HEK293 (cell line): ENCODE measurements around the gene AMBRA1.

Source experiments
- KLF10 ChIP-seq: fragments of 450-650 bp; IDR thresholded peaks from 2 replicates; pipeline ENCODE4 v1.5.1; 2018; ENCODE audit warnings: missing biosample characterization, mild to moderate bottlenecking, missing genetic modification characterization
- SCRT2 ChIP-seq: fragments of 450-650 bp; formaldehyde crosslinking; IDR thresholded peaks from 2 replicates; pipeline ENCODE4 v1.5.1; 2016; ENCODE audit warnings: missing biosample characterization, missing genetic modification characterization
- WT1 ChIP-seq: fragments of 450-650 bp; formaldehyde crosslinking; IDR thresholded peaks from 2 replicates; pipeline ENCODE4 v1.5.1; 2016; ENCODE audit warnings: missing biosample characterization, missing genetic modification characterization
- YY1 ChIP-seq: fragments of 450-650 bp; formaldehyde crosslinking; IDR thresholded peaks from 2 replicates; pipeline ENCODE4 v1.5.1; 2018; ENCODE audit warnings: missing biosample characterization, missing genetic modification characterization
- ZBTB1 ChIP-seq: fragments of 450-650 bp; formaldehyde crosslinking; IDR thresholded peaks from 2 replicates; pipeline ENCODE4 v1.5.1; 2016; ENCODE audit warnings: missing biosample characterization, missing genetic modification characterization
- ZNF335 ChIP-seq: fragments of 450-650 bp; formaldehyde crosslinking; conservative IDR thresholded peaks from 2 replicates; pipeline ENCODE4 v1.5.1; 2016; ENCODE audit warnings: missing biosample characterization, missing genetic modification characterization
- ZNF555 ChIP-seq: fragments of 450-650 bp; formaldehyde crosslinking; conservative IDR thresholded peaks from 2 replicates; pipeline ENCODE4 v1.5.1; 2017; ENCODE audit warnings: missing biosample characterization, mild to moderate bottlenecking, missing genetic modification characterization, inconsistent platforms
- ZNF660 ChIP-seq: fragments of 450-650 bp; IDR thresholded peaks from 2 replicates; pipeline ENCODE4 v1.5.1; 2018; ENCODE audit warnings: missing biosample characterization, mild to moderate bottlenecking, missing genetic modification characterization
- ZNF830 ChIP-seq: fragments of 450-650 bp; IDR thresholded peaks from 2 replicates; pipeline ENCODE4 v1.5.0; 2018; ENCODE audit warnings: missing biosample characterization, missing genetic modification characterization, low read depth, mild to moderate bottlenecking, moderate library complexity
- ZSCAN30 ChIP-seq: fragments of 450-650 bp; IDR thresholded peaks from 2 replicates; pipeline ENCODE4 v1.5.1; 2018; ENCODE audit warnings: missing biosample characterization, mild to moderate bottlenecking, missing genetic modification characterization, moderate library complexity
- TF ChIP-seq, protein P1 (sequence below): fragments of 450-650 bp; formaldehyde crosslinking; IDR thresholded peaks from 2 replicates; pipeline ENCODE4 v1.5.1; 2016; ENCODE audit warnings: missing biosample characterization, missing genetic modification characterization
- TF ChIP-seq, protein P2 (sequence below): fragments of 450-650 bp; formaldehyde crosslinking; IDR thresholded peaks from 2 replicates; pipeline ENCODE4 v1.5.1; 2016; ENCODE audit warnings: missing biosample characterization, missing genetic modification characterization, low read depth
- TF ChIP-seq, protein P3 (sequence below): fragments of 450-650 bp; formaldehyde crosslinking; IDR thresholded peaks from 2 replicates; pipeline ENCODE4 v1.5.1; 2016; ENCODE audit warnings: missing biosample characterization, missing genetic modification characterization

DNA sequence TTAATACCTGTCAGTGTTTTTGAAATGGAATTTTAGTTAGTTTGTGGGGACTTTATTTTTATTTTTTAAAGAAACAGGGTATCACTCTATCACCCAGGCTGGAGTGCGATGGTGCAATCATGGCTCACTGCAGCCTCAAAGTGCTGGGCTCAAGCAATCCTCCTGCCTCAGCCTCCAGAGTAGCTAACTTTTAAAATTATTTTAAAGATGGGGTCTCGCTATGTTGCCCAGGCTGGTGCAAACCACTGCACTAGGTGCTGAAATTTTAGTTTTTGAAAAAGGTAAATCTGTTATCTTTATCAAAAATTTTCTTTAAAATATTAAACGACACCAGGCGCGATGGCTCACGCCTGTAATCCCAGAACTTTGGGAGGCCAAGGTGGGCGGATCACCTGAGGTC is 42.6 kb downstream of the AMBRA1 start:
- no peak for TF ChIP-seq ZSCAN30 (tag by site-specific recombination)
- no peak for TF ChIP-seq SCRT2 (tag by site-specific recombination)
- no peak for TF ChIP-seq WT1
- TF ChIP-seq, protein P1, sequence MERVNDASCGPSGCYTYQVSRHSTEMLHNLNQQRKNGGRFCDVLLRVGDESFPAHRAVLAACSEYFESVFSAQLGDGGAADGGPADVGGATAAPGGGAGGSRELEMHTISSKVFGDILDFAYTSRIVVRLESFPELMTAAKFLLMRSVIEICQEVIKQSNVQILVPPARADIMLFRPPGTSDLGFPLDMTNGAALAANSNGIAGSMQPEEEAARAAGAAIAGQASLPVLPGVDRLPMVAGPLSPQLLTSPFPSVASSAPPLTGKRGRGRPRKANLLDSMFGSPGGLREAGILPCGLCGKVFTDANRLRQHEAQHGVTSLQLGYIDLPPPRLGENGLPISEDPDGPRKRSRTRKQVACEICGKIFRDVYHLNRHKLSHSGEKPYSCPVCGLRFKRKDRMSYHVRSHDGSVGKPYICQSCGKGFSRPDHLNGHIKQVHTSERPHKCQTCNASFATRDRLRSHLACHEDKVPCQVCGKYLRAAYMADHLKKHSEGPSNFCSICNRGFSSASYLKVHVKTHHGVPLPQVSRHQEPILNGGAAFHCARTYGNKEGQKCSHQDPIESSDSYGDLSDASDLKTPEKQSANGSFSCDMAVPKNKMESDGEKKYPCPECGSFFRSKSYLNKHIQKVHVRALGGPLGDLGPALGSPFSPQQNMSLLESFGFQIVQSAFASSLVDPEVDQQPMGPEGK (tag by site-specific recombination): no peak
- TF ChIP-seq, protein P2, sequence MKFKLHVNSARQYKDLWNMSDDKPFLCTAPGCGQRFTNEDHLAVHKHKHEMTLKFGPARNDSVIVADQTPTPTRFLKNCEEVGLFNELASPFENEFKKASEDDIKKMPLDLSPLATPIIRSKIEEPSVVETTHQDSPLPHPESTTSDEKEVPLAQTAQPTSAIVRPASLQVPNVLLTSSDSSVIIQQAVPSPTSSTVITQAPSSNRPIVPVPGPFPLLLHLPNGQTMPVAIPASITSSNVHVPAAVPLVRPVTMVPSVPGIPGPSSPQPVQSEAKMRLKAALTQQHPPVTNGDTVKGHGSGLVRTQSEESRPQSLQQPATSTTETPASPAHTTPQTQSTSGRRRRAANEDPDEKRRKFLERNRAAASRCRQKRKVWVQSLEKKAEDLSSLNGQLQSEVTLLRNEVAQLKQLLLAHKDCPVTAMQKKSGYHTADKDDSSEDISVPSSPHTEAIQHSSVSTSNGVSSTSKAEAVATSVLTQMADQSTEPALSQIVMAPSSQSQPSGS: no peak
- TF ChIP-seq, protein P3, sequence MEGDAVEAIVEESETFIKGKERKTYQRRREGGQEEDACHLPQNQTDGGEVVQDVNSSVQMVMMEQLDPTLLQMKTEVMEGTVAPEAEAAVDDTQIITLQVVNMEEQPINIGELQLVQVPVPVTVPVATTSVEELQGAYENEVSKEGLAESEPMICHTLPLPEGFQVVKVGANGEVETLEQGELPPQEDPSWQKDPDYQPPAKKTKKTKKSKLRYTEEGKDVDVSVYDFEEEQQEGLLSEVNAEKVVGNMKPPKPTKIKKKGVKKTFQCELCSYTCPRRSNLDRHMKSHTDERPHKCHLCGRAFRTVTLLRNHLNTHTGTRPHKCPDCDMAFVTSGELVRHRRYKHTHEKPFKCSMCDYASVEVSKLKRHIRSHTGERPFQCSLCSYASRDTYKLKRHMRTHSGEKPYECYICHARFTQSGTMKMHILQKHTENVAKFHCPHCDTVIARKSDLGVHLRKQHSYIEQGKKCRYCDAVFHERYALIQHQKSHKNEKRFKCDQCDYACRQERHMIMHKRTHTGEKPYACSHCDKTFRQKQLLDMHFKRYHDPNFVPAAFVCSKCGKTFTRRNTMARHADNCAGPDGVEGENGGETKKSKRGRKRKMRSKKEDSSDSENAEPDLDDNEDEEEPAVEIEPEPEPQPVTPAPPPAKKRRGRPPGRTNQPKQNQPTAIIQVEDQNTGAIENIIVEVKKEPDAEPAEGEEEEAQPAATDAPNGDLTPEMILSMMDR (tag by site-specific recombination): no peak
- no peak for TF ChIP-seq KLF10 (tag by site-specific recombination)
- TF ChIP-seq ZNF335 (tag by site-specific recombination): no peak
- TF ChIP-seq ZNF660 (tag by site-specific recombination): no peak
- no peak for TF ChIP-seq YY1 (tag by site-specific recombination)
- no peak for TF ChIP-seq ZBTB1 (tag by site-specific recombination)
- no peak for TF ChIP-seq ZNF555 (tag by site-specific recombination)
- no peak for TF ChIP-seq ZNF830
